ENCODE data around the gene DRD3. TPM values are rescaled to one million over a fixed set of nuclear protein-coding genes. Genes with fewer than 3 reads are reported as not detected.

DRD3 gene
- total and polyA plus RNA-seq, 2 experiments from 2014 or later, result 0.21 to 0.65 TPM

DNA sequence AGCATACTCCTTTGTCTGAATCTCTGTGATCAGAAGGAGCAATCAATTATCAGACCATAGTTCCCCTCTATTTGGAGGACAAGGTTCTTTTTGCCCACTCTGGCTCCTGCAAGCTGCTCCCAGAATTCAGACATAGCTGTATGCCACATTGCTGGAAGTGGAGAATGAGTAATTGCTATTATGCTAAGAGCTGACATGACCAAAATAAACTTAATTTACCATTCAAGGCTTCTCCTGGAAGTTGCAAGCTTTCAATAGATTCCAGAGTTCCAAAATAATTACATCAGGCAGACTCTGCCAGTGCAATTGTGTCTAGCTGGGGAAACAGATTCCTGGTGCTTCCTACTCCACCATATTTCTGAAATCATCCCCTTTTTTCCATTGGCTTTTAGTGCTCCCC lies 7.6 kb upstream of the DRD3 start:
- TF ChIP-seq JUNB (IDR thresholded peaks at IDR 0.05; ENCODE audit: unreplicated experiment) (no peak), EZH2 (IDR thresholded peaks at IDR 0.05; ENCODE audit: low read depth, unreplicated experiment) (no peak), ZNF114 (CRISPR knock-in tag; IDR thresholded peaks at IDR 0.05) (no peak), STAT1 (IDR thresholded peaks at IDR 0.05; ENCODE audit: unreplicated experiment) (no peak), NANOG (IDR thresholded peaks at IDR 0.05; ENCODE audit: borderline replicate concordance) (no peak), ZNF331 (CRISPR knock-in tag; IDR thresholded peaks at IDR 0.05; ENCODE audit: low read depth) (no peak), POLR2AphosphoS5 (IDR thresholded peaks at IDR 0.05; ENCODE audit: low read depth) (no peak), EZH2phosphoT487 (IDR thresholded peaks at IDR 0.05; ENCODE audit: unreplicated experiment) (no peak), CREB1 (CRISPR knock-in tag; IDR thresholded peaks at IDR 0.05; ENCODE audit: low read depth) (no peak)
- TF ChIP-seq, protein P1, sequence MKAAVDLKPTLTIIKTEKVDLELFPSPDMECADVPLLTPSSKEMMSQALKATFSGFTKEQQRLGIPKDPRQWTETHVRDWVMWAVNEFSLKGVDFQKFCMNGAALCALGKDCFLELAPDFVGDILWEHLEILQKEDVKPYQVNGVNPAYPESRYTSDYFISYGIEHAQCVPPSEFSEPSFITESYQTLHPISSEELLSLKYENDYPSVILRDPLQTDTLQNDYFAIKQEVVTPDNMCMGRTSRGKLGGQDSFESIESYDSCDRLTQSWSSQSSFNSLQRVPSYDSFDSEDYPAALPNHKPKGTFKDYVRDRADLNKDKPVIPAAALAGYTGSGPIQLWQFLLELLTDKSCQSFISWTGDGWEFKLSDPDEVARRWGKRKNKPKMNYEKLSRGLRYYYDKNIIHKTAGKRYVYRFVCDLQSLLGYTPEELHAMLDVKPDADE (IDR thresholded peaks at IDR 0.05), result no peak
- TF ChIP-seq, protein P2, sequence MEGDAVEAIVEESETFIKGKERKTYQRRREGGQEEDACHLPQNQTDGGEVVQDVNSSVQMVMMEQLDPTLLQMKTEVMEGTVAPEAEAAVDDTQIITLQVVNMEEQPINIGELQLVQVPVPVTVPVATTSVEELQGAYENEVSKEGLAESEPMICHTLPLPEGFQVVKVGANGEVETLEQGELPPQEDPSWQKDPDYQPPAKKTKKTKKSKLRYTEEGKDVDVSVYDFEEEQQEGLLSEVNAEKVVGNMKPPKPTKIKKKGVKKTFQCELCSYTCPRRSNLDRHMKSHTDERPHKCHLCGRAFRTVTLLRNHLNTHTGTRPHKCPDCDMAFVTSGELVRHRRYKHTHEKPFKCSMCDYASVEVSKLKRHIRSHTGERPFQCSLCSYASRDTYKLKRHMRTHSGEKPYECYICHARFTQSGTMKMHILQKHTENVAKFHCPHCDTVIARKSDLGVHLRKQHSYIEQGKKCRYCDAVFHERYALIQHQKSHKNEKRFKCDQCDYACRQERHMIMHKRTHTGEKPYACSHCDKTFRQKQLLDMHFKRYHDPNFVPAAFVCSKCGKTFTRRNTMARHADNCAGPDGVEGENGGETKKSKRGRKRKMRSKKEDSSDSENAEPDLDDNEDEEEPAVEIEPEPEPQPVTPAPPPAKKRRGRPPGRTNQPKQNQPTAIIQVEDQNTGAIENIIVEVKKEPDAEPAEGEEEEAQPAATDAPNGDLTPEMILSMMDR (conservative IDR thresholded peaks at IDR 0.05; ENCODE audit: low read depth in 2 of 2), result no peak
- TF ChIP-seq, protein P3, sequence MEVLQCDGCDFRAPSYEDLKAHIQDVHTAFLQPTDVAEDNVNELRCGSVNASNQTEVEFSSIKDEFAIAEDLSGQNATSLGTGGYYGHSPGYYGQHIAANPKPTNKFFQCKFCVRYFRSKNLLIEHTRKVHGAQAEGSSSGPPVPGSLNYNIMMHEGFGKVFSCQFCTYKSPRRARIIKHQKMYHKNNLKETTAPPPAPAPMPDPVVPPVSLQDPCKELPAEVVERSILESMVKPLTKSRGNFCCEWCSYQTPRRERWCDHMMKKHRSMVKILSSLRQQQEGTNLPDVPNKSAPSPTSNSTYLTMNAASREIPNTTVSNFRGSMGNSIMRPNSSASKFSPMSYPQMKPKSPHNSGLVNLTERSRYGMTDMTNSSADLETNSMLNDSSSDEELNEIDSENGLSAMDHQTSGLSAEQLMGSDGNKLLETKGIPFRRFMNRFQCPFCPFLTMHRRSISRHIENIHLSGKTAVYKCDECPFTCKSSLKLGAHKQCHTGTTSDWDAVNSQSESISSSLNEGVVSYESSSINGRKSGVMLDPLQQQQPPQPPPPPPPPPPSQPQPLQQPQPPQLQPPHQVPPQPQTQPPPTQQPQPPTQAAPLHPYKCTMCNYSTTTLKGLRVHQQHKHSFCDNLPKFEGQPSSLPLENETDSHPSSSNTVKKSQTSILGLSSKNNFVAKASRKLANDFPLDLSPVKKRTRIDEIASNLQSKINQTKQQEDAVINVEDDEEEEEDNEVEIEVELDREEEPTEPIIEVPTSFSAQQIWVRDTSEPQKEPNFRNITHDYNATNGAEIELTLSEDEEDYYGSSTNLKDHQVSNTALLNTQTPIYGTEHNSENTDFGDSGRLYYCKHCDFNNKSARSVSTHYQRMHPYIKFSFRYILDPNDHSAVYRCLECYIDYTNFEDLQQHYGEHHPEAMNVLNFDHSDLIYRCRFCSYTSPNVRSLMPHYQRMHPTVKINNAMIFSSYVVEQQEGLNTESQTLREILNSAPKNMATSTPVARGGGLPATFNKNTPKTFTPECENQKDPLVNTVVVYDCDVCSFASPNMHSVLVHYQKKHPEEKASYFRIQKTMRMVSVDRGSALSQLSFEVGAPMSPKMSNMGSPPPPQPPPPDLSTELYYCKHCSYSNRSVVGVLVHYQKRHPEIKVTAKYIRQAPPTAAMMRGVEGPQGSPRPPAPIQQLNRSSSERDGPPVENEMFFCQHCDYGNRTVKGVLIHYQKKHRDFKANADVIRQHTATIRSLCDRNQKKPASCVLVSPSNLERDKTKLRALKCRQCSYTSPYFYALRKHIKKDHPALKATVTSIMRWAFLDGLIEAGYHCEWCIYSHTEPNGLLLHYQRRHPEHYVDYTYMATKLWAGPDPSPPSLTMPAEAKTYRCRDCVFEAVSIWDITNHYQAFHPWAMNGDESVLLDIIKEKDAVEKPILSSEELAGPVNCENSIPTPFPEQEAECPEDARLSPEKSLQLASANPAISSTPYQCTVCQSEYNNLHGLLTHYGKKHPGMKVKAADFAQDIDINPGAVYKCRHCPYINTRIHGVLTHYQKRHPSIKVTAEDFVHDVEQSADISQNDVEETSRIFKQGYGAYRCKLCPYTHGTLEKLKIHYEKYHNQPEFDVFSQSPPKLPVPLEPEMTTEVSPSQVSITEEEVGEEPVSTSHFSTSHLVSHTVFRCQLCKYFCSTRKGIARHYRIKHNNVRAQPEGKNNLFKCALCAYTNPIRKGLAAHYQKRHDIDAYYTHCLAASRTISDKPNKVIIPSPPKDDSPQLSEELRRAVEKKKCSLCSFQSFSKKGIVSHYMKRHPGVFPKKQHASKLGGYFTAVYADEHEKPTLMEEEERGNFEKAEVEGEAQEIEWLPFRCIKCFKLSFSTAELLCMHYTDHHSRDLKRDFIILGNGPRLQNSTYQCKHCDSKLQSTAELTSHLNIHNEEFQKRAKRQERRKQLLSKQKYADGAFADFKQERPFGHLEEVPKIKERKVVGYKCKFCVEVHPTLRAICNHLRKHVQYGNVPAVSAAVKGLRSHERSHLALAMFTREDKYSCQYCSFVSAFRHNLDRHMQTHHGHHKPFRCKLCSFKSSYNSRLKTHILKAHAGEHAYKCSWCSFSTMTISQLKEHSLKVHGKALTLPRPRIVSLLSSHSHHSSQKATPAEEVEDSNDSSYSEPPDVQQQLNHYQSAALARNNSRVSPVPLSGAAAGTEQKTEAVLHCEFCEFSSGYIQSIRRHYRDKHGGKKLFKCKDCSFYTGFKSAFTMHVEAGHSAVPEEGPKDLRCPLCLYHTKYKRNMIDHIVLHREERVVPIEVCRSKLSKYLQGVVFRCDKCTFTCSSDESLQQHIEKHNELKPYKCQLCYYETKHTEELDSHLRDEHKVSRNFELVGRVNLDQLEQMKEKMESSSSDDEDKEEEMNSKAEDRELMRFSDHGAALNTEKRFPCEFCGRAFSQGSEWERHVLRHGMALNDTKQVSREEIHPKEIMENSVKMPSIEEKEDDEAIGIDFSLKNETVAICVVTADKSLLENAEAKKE (CRISPR knock-in tag; IDR thresholded peaks at IDR 0.05), result no peak
- TF ChIP-seq, protein P4, sequence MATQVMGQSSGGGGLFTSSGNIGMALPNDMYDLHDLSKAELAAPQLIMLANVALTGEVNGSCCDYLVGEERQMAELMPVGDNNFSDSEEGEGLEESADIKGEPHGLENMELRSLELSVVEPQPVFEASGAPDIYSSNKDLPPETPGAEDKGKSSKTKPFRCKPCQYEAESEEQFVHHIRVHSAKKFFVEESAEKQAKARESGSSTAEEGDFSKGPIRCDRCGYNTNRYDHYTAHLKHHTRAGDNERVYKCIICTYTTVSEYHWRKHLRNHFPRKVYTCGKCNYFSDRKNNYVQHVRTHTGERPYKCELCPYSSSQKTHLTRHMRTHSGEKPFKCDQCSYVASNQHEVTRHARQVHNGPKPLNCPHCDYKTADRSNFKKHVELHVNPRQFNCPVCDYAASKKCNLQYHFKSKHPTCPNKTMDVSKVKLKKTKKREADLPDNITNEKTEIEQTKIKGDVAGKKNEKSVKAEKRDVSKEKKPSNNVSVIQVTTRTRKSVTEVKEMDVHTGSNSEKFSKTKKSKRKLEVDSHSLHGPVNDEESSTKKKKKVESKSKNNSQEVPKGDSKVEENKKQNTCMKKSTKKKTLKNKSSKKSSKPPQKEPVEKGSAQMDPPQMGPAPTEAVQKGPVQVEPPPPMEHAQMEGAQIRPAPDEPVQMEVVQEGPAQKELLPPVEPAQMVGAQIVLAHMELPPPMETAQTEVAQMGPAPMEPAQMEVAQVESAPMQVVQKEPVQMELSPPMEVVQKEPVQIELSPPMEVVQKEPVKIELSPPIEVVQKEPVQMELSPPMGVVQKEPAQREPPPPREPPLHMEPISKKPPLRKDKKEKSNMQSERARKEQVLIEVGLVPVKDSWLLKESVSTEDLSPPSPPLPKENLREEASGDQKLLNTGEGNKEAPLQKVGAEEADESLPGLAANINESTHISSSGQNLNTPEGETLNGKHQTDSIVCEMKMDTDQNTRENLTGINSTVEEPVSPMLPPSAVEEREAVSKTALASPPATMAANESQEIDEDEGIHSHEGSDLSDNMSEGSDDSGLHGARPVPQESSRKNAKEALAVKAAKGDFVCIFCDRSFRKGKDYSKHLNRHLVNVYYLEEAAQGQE (IDR thresholded peaks at IDR 0.05; ENCODE audit: unreplicated experiment), result no peak
- ATAC-seq (no peak), DNase-seq (ENCODE audit: low spot score) (no peak)
- H3K9me2 ChIP-seq (ENCODE audit: insufficient read depth), result peaks cover 13% of the 10 kb centered on the region; the same call in 1 of the 2 replicates
- peaks cover 8% of the 10 kb centered on the region; the same call in 1 of the 2 replicates for H3K36me3 ChIP-seq (ENCODE audit: insufficient read depth)
- no peak overlapping the region for H3K27ac Mint-ChIP-seq
- H3K27ac ChIP-seq (ENCODE audit: low read depth), result no peak overlapping the region
- no peaks in the 10 kb centered on the region for H3K27me3 ChIP-seq (ENCODE audit: insufficient read depth)
- H3K4me1 Mint-ChIP-seq, result no peaks in the 10 kb centered on the region; the same call in 2 of the 3 replicates
- no peaks in the 10 kb centered on the region for H3K79me2 ChIP-seq (replicated peaks; ENCODE audit: insufficient read depth)
- no peak overlapping the region for H3K4me3 Mint-ChIP-seq
- no peak overlapping the region; the same call in 1 of the 2 replicates for H2AFZ ChIP-seq
- H3K36me3 Mint-ChIP-seq (ENCODE audit: low read depth), result peaks cover 16% of the 10 kb centered on the region
- no peaks in the 10 kb centered on the region for H3F3A ChIP-seq (replicated peaks; ENCODE audit: low read depth)
- no peaks in the 10 kb centered on the region for H4K20me1 ChIP-seq (replicated peaks; ENCODE audit: insufficient read depth)
- peaks cover 4% of the 10 kb centered on the region for H3K27me3 Mint-ChIP-seq (ENCODE audit: insufficient read depth, low read depth, poor library complexity)
- no peak overlapping the region for H3K4me2 ChIP-seq
- H3K4me3 ChIP-seq, result no peak overlapping the region
- peaks cover 19% of the 10 kb centered on the region for H3K9me3 Mint-ChIP-seq
- no peaks in the 10 kb centered on the region for H3K4me1 ChIP-seq (ENCODE audit: insufficient read depth)
